ENCODE data around the gene RAB3D.
A peak's percentile ranks its signal among the peaks of the same experiment; 100 is the strongest.

The RAB3D gene

GRCh38 chr19:11365557-11366117 is 26.2 kb upstream of the RAB3D start:
- Histone ChIP-seq H3K4me1 (ENCODE audit: control insufficient read depth in 5 of 5, insufficient read depth in 5 of 5, low read length in 5 of 5) (no peaks in the 10 kb centered on the region), H3K36me3 (ENCODE audit: control insufficient read depth in 5 of 5, insufficient read depth in 5 of 5, low read length in 5 of 5) (peaks cover 0 to 60% (median 27%) of the 10 kb centered on the region in 5 donors), H3K27ac (ENCODE audit: low read depth, low read length) (no peak overlapping the region), H3K9me3 (ENCODE audit: control insufficient read depth in 5 of 5, low read length in 5 of 5) (no peaks in the 10 kb centered on the region), H3K4me3 (ENCODE audit: low read depth in 1 of 5, low read length in 5 of 5) (no peak overlapping the region), H3K9ac (ENCODE audit: low read length in 5 of 5) (no peak overlapping the region), H3K27me3 (ENCODE audit: control insufficient read depth in 5 of 5, insufficient read depth in 4 of 5, low read length in 5 of 5) (no peaks in the 10 kb centered on the region)

- H3K4me3 ChIP-seq (ENCODE audit: low read depth in 1 of 5, low read length in 5 of 5) = no peak overlapping the region
- no peaks in the 10 kb centered on the region for H3K9me3 ChIP-seq (ENCODE audit: control insufficient read depth in 5 of 5, low read length in 5 of 5)
- no peak overlapping the region for H3K9ac ChIP-seq (ENCODE audit: low read length in 5 of 5)
- H3K36me3 ChIP-seq (ENCODE audit: control insufficient read depth in 5 of 5, insufficient read depth in 5 of 5, low read length in 5 of 5) = peaks cover 0 to 60% (median 28%) of the 10 kb centered on the region in 5 donors
- no peaks in the 10 kb centered on the region for H3K27me3 ChIP-seq (ENCODE audit: control insufficient read depth in 5 of 5, insufficient read depth in 4 of 5, low read length in 5 of 5)
- no peak overlapping the region for H3K27ac ChIP-seq (ENCODE audit: low read depth, low read length)
- no peaks in the 10 kb centered on the region for H3K4me1 ChIP-seq (ENCODE audit: control insufficient read depth in 5 of 5, insufficient read depth in 5 of 5, low read length in 5 of 5)
Measured at GRCh38 chr19:11364935-11365334, 25.5 kb upstream of the RAB3D start.

GRCh38 chr19:11364296-11364904 is 24.9 kb upstream of the RAB3D start:
- Histone ChIP-seq H3K9me3 (ENCODE audit: control insufficient read depth in 5 of 5, low read length in 5 of 5) (no peaks in the 10 kb centered on the region), H3K27ac (ENCODE audit: low read depth, low read length) (no peak overlapping the region), H3K4me1 (ENCODE audit: control insufficient read depth in 5 of 5, insufficient read depth in 5 of 5, low read length in 5 of 5) (no peaks in the 10 kb centered on the region), H3K36me3 (ENCODE audit: control insufficient read depth in 5 of 5, insufficient read depth in 5 of 5, low read length in 5 of 5) (peaks cover 0 to 65% (median 33%) of the 10 kb centered on the region in 5 donors), H3K4me3 (ENCODE audit: low read depth in 1 of 5, low read length in 5 of 5) (no peak overlapping the region), H3K9ac (ENCODE audit: low read length in 5 of 5) (no peak overlapping the region), H3K27me3 (ENCODE audit: control insufficient read depth in 5 of 5, insufficient read depth in 4 of 5, low read length in 5 of 5) (no peaks in the 10 kb centered on the region)

GRCh38 chr19:11363881-11364280 is 24.4 kb upstream of the RAB3D start:
- Histone ChIP-seq H3K27me3 (ENCODE audit: control insufficient read depth in 5 of 5, insufficient read depth in 4 of 5, low read length in 5 of 5) (no peaks in the 10 kb centered on the region), H3K9ac (ENCODE audit: low read length in 5 of 5) (no peak overlapping the region), H3K27ac (ENCODE audit: low read depth, low read length) (no peak overlapping the region), H3K4me1 (ENCODE audit: control insufficient read depth in 5 of 5, insufficient read depth in 5 of 5, low read length in 5 of 5) (no peaks in the 10 kb centered on the region), H3K36me3 (ENCODE audit: control insufficient read depth in 5 of 5, insufficient read depth in 5 of 5, low read length in 5 of 5) (peaks cover 0 to 68% (median 36%) of the 10 kb centered on the region in 5 donors), H3K4me3 (ENCODE audit: low read depth in 1 of 5, low read length in 5 of 5) (no peak overlapping the region), H3K9me3 (ENCODE audit: control insufficient read depth in 5 of 5, low read length in 5 of 5) (no peaks in the 10 kb centered on the region)

GRCh38 chr19:11361771-11362731 is 22.6 kb upstream of the RAB3D start:
- Histone ChIP-seq H3K9me3 (ENCODE audit: control insufficient read depth in 5 of 5, low read length in 5 of 5) (no peaks in the 10 kb centered on the region), H3K27me3 (ENCODE audit: control insufficient read depth in 5 of 5, insufficient read depth in 4 of 5, low read length in 5 of 5) (no peaks in the 10 kb centered on the region), H3K36me3 (ENCODE audit: control insufficient read depth in 5 of 5, insufficient read depth in 5 of 5, low read length in 5 of 5) (peaks cover 0 to 65% (median 36%) of the 10 kb centered on the region in 5 donors), H3K27ac (ENCODE audit: low read depth, low read length) (no peak overlapping the region), H3K9ac (ENCODE audit: low read length in 5 of 5) (no peak overlapping the region), H3K4me3 (ENCODE audit: low read depth in 1 of 5, low read length in 5 of 5) (no peak overlapping the region), H3K4me1 (ENCODE audit: control insufficient read depth in 5 of 5, insufficient read depth in 5 of 5, low read length in 5 of 5) (no peaks in the 10 kb centered on the region)

GRCh38 chr19:11361037-11361770 is 21.7 kb upstream of the RAB3D start:
- Histone ChIP-seq H3K4me1 (ENCODE audit: control insufficient read depth in 5 of 5, insufficient read depth in 5 of 5, low read length in 5 of 5) (peaks cover 0 to 5% (median 5%) of the 10 kb centered on the region in 5 donors), H3K9me3 (ENCODE audit: control insufficient read depth in 5 of 5, low read length in 5 of 5) (no peaks in the 10 kb centered on the region), H3K4me3 (ENCODE audit: low read depth in 1 of 5, low read length in 5 of 5) (no peak overlapping the region), H3K27me3 (ENCODE audit: control insufficient read depth in 5 of 5, insufficient read depth in 4 of 5, low read length in 5 of 5) (no peaks in the 10 kb centered on the region), H3K27ac (ENCODE audit: low read depth, low read length) (no peak overlapping the region), H3K9ac (ENCODE audit: low read length in 5 of 5) (no peak overlapping the region), H3K36me3 (ENCODE audit: control insufficient read depth in 5 of 5, insufficient read depth in 5 of 5, low read length in 5 of 5) (peaks cover 0 to 62% (median 36%) of the 10 kb centered on the region in 5 donors)

GRCh38 chr19:11359421-11359820 is 20.0 kb upstream of the RAB3D start:
- H3K9me3 ChIP-seq (ENCODE audit: control insufficient read depth in 5 of 5, low read length in 5 of 5) = no peaks in the 10 kb centered on the region
- no peak overlapping the region for H3K27ac ChIP-seq (ENCODE audit: low read depth, low read length)
- H3K27me3 ChIP-seq (ENCODE audit: control insufficient read depth in 5 of 5, insufficient read depth in 4 of 5, low read length in 5 of 5) = no peaks in the 10 kb centered on the region
- H3K9ac ChIP-seq (ENCODE audit: low read length in 5 of 5) = no peak overlapping the region
- H3K36me3 ChIP-seq (ENCODE audit: control insufficient read depth in 5 of 5, insufficient read depth in 5 of 5, low read length in 5 of 5) = peaks cover 0 to 47% (median 28%) of the 10 kb centered on the region in 5 donors
- no peak overlapping the region for H3K4me3 ChIP-seq (ENCODE audit: low read depth in 1 of 5, low read length in 5 of 5)
- peaks cover 4 to 16% (median 12%) of the 10 kb centered on the region in 5 donors for H3K4me1 ChIP-seq (ENCODE audit: control insufficient read depth in 5 of 5, insufficient read depth in 5 of 5, low read length in 5 of 5)

- Histone ChIP-seq H3K27ac (ENCODE audit: low read depth, low read length) (no peak overlapping the region), H3K27me3 (ENCODE audit: control insufficient read depth in 5 of 5, insufficient read depth in 4 of 5, low read length in 5 of 5) (no peaks in the 10 kb centered on the region), H3K4me3 (ENCODE audit: low read depth in 1 of 5, low read length in 5 of 5) (no peak overlapping the region), H3K9ac (ENCODE audit: low read length in 5 of 5) (no peak overlapping the region), H3K36me3 (ENCODE audit: control insufficient read depth in 5 of 5, insufficient read depth in 5 of 5, low read length in 5 of 5) (peaks cover 0 to 25% (median 15%) of the 10 kb centered on the region in 5 donors), H3K4me1 (ENCODE audit: control insufficient read depth in 5 of 5, insufficient read depth in 5 of 5, low read length in 5 of 5) (peaks cover 4 to 16% (median 12%) of the 10 kb centered on the region in 5 donors), H3K9me3 (ENCODE audit: control insufficient read depth in 5 of 5, low read length in 5 of 5) (no peaks in the 10 kb centered on the region)
Measured at GRCh38 chr19:11356676-11357550, 17.5 kb upstream of the RAB3D start.

GRCh38 chr19:11356074-11356397 is 16.6 kb upstream of the RAB3D start:
- peak overlapping the region in 3 of 5 donors; percentile 31 to 84 (median 78) for H3K9ac ChIP-seq (ENCODE audit: low read length in 5 of 5)
- no peak overlapping the region for H3K27ac ChIP-seq (ENCODE audit: low read depth, low read length)

More at GRCh38 chr19:11356074-11356397, 16.6 kb upstream of the RAB3D start:
- H3K9me3 ChIP-seq (ENCODE audit: control insufficient read depth in 5 of 5, low read length in 5 of 5) = no peaks in the 10 kb centered on the region
- no peaks in the 10 kb centered on the region for H3K27me3 ChIP-seq (ENCODE audit: control insufficient read depth in 5 of 5, insufficient read depth in 4 of 5, low read length in 5 of 5)
- peak overlapping the region; percentile 54 to 85 (median 68) for H3K4me3 ChIP-seq (ENCODE audit: low read depth in 1 of 5, low read length in 5 of 5)
- H3K36me3 ChIP-seq (ENCODE audit: control insufficient read depth in 5 of 5, insufficient read depth in 5 of 5, low read length in 5 of 5) = peaks cover 0 to 18% (median 11%) of the 10 kb centered on the region in 5 donors
- H3K4me1 ChIP-seq (ENCODE audit: control insufficient read depth in 5 of 5, insufficient read depth in 5 of 5, low read length in 5 of 5) = peaks cover 4 to 16% (median 12%) of the 10 kb centered on the region in 5 donors

Measured in subcutaneous abdominal adipose tissue (tissue), 5 donors.